Cerebellar nuclear complex (tissue), 1 donor: ENCODE results near the gene SREBF1.

ENCODE experiments used
- DNase-seq, 2 experiments: peaks; one replicate each; lab custom pipeline; 2025; lab: John Stamatoyannopoulos, UW

Gene SREBF1

GRCh38 chr17:17824783-17825614 is 11.8 kb downstream of the SREBF1 start:
- no peak for DNase-seq

GRCh38 chr17:17824119-17824782 is 12.5 kb downstream of the SREBF1 start:
- no peak for DNase-seq

- peak in 1 of 2 experiments; percentile 43 for DNase-seq
Observed at GRCh38 chr17:17823433-17824118, 13.2 kb downstream of the SREBF1 start.

- no peak for DNase-seq
Observed at GRCh38 chr17:17822616-17823015, 14.2 kb downstream of the SREBF1 start.

- DNase-seq, result no peak
Observed at GRCh38 chr17:17822189-17822588, 14.6 kb downstream of the SREBF1 start.

GRCh38 chr17:17820463-17821158 is 16.2 kb downstream of the SREBF1 start:
- DNase-seq, result no peak

GRCh38 chr17:17820046-17820445 is 16.7 kb downstream of the SREBF1 start:
- no peak for DNase-seq

GRCh38 chr17:17819561-17819995 is 17.2 kb downstream of the SREBF1 start:
- DNase-seq, result no peak

- DNase-seq, result no peak
Observed at GRCh38 chr17:17819111-17819510, 17.7 kb downstream of the SREBF1 start.

- no peak for DNase-seq
Observed at GRCh38 chr17:17818088-17818526, 18.7 kb downstream of the SREBF1 start.

- no peak for DNase-seq
Observed at GRCh38 chr17:17817552-17817947, 19.2 kb downstream of the SREBF1 start.

GRCh38 chr17:17816831-17817551 is 19.8 kb downstream of the SREBF1 start:
- DNase-seq, result no peak

GRCh38 chr17:17816240-17816814 is 20.5 kb downstream of the SREBF1 start:
- no peak for DNase-seq

GRCh38 chr17:17815436-17816200 is 21.2 kb downstream of the SREBF1 start:
- DNase-seq, result no peak

- no peak for DNase-seq
Observed at GRCh38 chr17:17815062-17815406, 21.8 kb downstream of the SREBF1 start.

- DNase-seq, result no peak
Observed at GRCh38 chr17:17814162-17815061, 22.4 kb downstream of the SREBF1 start.

- DNase-seq, result no peak
Observed at GRCh38 chr17:17813725-17814095, 23.1 kb downstream of the SREBF1 start.

- DNase-seq, result no peak
Observed at GRCh38 chr17:17813055-17813724, 23.6 kb downstream of the SREBF1 start.
